ENCODE results near the gene B3GNT8. TPM values are rescaled to one million over a fixed set of nuclear protein-coding genes. Genes with fewer than 3 reads are reported as not detected.

Gene B3GNT8
- total and polyA plus RNA-seq, 9 of the 15 experiments (the other 6 are each of a cell fraction or from before 2014, with no cell fraction given), result 0.11 to 2.9 (median 0.65) TPM; not detected in 2

DNA sequence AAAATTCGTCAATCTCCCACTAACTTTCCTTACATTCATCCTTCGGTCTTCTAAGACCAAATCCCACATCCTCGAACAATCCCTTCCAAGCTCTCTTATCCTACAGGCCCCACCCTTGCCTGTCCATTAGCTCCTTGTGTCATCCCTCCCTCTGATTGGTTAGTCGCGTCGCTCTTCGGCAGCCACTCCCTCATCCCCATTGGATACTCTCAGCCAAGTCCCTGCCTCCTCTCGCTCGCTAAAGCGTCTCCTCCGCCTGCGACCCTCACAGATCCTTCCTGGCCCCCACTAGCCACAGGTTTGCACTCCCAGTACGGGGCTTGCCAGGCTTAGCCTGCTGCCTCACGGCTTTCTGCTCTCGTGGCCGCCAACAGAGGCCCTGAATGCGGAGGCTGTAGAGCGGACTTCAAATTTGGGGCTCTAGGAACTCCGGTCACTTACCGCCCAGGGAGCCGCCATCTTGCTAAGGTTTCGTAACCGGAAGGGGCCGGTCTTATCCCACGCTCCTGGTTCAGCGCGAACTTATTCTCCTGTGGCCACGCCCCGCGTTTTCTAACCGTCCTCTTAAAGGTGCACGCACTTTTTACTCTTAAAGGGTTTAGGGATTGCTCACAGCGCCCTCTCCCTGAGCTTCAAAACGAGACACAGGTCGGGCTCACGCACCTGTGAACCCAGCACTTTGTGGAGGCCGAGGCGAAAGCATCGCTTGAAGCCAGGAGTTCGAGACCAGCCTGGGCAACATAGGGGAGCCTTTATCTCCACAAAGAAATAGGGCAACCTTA, 12.5 kb upstream of the B3GNT8 start, which contains the start of gene DMAC2 (continued):
- TF ChIP-seq, protein P1, sequence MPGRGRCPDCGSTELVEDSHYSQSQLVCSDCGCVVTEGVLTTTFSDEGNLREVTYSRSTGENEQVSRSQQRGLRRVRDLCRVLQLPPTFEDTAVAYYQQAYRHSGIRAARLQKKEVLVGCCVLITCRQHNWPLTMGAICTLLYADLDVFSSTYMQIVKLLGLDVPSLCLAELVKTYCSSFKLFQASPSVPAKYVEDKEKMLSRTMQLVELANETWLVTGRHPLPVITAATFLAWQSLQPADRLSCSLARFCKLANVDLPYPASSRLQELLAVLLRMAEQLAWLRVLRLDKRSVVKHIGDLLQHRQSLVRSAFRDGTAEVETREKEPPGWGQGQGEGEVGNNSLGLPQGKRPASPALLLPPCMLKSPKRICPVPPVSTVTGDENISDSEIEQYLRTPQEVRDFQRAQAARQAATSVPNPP (IDR thresholded peaks at IDR 0.05; ENCODE audit: borderline replicate concordance, insufficient read depth, insufficient read length), result no peak
- TF ChIP-seq HIVEP1 (CRISPR knock-in tag; IDR thresholded peaks at IDR 0.05), result no peak
- no peak for TF ChIP-seq SMARCB1 (IDR thresholded peaks at IDR 0.05; ENCODE audit: insufficient read length, low read depth)
- TF ChIP-seq, protein P2, sequence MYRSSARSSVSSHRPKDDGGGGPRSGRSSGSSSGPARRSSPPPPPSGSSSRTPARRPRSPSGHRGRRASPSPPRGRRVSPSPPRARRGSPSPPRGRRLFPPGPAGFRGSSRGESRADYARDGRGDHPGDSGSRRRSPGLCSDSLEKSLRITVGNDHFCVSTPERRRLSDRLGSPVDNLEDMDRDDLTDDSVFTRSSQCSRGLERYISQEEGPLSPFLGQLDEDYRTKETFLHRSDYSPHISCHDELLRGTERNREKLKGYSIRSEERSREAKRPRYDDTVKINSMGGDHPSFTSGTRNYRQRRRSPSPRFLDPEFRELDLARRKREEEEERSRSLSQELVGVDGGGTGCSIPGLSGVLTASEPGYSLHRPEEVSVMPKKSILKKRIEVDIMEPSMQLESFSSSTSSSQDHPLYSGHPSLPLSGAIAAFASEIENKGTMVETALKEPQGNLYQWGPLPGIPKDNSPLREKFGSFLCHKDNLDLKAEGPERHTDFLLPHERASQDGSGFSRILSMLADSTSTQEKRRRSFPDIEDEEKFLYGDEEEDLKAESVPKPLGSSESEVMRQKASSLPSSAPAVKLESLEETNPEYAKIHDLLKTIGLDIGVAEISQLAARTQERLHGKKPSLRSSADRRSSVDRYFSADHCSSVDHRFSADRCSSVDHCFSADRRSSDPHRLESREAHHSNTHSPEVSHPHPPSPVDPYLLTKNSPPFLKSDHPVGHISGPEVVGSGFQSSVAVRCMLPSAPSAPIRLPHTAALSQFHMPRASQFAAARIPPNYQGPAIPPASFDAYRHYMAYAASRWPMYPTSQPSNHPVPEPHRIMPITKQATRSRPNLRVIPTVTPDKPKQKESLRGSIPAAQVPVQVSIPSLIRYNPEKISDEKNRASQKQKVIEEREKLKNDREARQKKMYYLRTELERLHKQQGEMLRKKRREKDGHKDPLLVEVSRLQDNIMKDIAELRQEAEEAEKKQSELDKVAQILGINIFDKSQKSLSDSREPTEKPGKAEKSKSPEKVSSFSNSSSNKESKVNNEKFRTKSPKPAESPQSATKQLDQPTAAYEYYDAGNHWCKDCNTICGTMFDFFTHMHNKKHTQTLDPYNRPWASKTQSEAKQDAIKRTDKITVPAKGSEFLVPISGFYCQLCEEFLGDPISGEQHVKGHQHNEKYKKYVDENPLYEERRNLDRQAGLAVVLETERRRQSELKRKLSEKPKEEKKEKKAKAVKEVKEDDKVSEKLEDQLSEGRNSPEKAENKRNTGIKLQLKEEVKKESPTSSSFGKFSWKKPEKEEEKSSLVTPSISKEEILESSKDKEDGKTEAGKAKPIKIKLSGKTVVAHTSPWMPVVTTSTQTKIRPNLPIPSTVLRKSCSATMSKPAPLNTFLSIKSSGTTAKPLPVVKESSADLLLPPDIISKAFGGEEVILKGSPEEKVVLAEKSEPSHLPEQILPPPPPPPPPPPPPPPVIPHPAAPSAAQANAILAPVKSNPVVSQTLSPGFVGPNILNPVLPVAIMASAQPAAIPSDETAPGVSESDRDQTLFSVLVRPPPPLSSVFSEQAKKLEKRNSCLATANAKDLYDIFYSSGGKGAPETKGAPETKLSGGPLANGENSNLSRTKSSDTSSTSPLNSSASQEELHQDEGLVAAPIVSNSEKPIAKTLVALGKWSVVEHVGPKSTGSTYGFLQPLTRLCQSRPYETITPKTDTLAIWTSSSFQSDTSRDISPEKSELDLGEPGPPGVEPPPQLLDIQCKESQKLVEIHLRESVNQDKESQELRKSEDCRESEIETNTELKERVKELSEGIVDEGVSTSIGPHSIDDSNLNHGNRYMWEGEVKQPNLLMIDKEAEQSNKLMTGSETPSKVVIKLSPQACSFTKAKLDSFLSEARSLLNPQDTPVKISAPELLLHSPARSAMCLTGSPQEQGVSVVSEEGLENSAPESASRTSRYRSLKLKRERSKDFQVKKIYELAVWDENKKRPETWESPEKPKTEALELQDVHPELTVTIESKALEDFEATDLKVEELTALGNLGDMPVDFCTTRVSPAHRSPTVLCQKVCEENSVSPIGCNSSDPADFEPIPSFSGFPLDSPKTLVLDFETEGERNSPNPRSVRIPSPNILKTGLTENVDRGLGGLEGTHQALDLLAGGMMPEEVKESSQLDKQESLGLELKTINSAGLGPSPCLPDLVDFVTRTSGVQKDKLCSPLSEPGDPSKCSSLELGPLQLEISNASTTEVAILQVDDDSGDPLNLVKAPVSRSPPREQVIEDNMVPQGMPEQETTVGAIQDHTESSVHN (IDR thresholded peaks at IDR 0.05; ENCODE audit: borderline replicate concordance in 1 of 2, low read depth in 1 of 2), result no peak
- no peak for TF ChIP-seq SMARCA5 (IDR thresholded peaks at IDR 0.05)
- peak in 1 of 2 experiments; percentile 32; a peak in 1 of 4 replicates for TF ChIP-seq TBL1XR1 (IDR thresholded peaks at IDR 0.05; ENCODE audit: low read length in 2 of 2)
- no peak for TF ChIP-seq ZNF274 (IDR thresholded peaks at IDR 0.05; ENCODE audit: borderline replicate concordance, low read depth, low read length)
- no peak for TF ChIP-seq KDM2B (CRISPR knock-in tag; IDR thresholded peaks at IDR 0.05)
- peak; percentile 47; the same call in 1 of the 2 replicates for TF ChIP-seq FOXP1 (CRISPR knock-in tag; IDR thresholded peaks at IDR 0.05)
- TF ChIP-seq ZC3H4 (CRISPR knock-in tag; IDR thresholded peaks at IDR 0.05; ENCODE audit: borderline replicate concordance), result no peak
- TF ChIP-seq, protein P3, sequence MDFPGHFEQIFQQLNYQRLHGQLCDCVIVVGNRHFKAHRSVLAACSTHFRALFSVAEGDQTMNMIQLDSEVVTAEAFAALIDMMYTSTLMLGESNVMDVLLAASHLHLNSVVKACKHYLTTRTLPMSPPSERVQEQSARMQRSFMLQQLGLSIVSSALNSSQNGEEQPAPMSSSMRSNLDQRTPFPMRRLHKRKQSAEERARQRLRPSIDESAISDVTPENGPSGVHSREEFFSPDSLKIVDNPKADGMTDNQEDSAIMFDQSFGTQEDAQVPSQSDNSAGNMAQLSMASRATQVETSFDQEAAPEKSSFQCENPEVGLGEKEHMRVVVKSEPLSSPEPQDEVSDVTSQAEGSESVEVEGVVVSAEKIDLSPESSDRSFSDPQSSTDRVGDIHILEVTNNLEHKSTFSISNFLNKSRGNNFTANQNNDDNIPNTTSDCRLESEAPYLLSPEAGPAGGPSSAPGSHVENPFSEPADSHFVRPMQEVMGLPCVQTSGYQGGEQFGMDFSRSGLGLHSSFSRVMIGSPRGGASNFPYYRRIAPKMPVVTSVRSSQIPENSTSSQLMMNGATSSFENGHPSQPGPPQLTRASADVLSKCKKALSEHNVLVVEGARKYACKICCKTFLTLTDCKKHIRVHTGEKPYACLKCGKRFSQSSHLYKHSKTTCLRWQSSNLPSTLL (IDR thresholded peaks at IDR 0.05), result no peak
- no peak for TF ChIP-seq CBX8 (IDR thresholded peaks at IDR 0.05; ENCODE audit: borderline replicate concordance, extremely low read depth, low read depth, low read length, poor library complexity, severe bottlenecking)
- TF ChIP-seq BRCA1 (IDR thresholded peaks at IDR 0.05), result no peak
- no peak for TF ChIP-seq BRCA1 (CRISPR knock-in tag; IDR thresholded peaks at IDR 0.05)
- peak; percentile 72 for TF ChIP-seq KDM5B (IDR thresholded peaks at IDR 0.05; ENCODE audit: insufficient replicate concordance, low read depth, low read length)
- no peak for TF ChIP-seq KAT2B (IDR thresholded peaks at IDR 0.05; ENCODE audit: low read depth, low read length)

Measured in K562 (cell line).